Mammary epithelial cell (primary cell): ENCODE results near the gene TMOD1.

Source experiments
- EZH2 ChIP-seq: IDR thresholded peaks from 2 replicates; pipeline ENCODE4 v1.6.1; 2012; ENCODE audit warnings: low read length, inconsistent platforms, borderline replicate concordance
- TF ChIP-seq, protein P1 (sequence below), 2 donors: IDR thresholded peaks in 1 of 2; conservative IDR thresholded peaks in 1 of 2; 2 replicates each; pipeline ENCODE4 v1.5.1; 2011 to 2012; ENCODE audit warnings: inconsistent platforms in 2 of 2, low read length in 2 of 2, mild to moderate bottlenecking in 2 of 2, control low read depth in 1 of 2, low read depth in 1 of 2; ENCODE audit not compliant: insufficient read depth in 1 of 2; ENCODE audit errors: extremely low read depth in 1 of 2

DNA sequence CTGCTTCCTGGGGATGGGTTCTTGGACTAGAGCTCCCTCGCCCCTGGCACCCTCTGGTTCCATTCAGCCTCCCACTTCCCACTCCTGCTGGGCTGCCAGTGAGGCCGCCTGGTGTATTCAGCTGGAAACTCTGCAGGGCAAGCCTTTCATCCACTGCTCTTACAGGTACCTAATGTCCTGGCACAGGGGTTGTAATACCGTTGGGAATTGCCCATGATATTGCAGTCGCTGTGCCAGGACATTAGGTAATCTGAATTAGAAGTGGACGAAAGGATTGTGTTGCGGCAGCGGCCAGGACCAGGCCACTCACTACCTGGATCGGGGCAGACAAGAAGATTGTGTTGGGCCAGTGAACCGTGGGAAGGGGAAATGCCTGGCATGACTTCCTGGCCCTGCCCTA lies 13.1 kb downstream of the TMOD1 start:
- no peak for TF ChIP-seq EZH2
- TF ChIP-seq, protein P1, sequence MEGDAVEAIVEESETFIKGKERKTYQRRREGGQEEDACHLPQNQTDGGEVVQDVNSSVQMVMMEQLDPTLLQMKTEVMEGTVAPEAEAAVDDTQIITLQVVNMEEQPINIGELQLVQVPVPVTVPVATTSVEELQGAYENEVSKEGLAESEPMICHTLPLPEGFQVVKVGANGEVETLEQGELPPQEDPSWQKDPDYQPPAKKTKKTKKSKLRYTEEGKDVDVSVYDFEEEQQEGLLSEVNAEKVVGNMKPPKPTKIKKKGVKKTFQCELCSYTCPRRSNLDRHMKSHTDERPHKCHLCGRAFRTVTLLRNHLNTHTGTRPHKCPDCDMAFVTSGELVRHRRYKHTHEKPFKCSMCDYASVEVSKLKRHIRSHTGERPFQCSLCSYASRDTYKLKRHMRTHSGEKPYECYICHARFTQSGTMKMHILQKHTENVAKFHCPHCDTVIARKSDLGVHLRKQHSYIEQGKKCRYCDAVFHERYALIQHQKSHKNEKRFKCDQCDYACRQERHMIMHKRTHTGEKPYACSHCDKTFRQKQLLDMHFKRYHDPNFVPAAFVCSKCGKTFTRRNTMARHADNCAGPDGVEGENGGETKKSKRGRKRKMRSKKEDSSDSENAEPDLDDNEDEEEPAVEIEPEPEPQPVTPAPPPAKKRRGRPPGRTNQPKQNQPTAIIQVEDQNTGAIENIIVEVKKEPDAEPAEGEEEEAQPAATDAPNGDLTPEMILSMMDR (conservative IDR thresholded peaks at IDR 0.05 in 1 of 2, IDR thresholded peaks at IDR 0.05 in 1 of 2; ENCODE audit: extremely low read depth in 1 of 2, insufficient read depth in 1 of 2, low read depth in 1 of 2, low read length in 2 of 2) = no peak
